Left forelimb (tissue), 1 donor: Measurements from ENCODE around the gene PANK3.
"Not testable (repeated sequence)": the region's sequence is repeated elsewhere in the genome, so short reads cannot be mapped to it uniquely, and the experiment has no call there.

ENCODE experiments used
- DNase-seq: peaks from one replicate; pipeline ENCODE4 v3.0.0-alpha.2; 2018; ENCODE audit warnings: low spot score

PANK3 gene

GRCh38 chr5:168552146-168552545, 27.0 kb downstream of the PANK3 start:
- no peak for DNase-seq

- no peak for DNase-seq
Observed at GRCh38 chr5:168550656-168551055, 28.5 kb downstream of the PANK3 start.

DNA sequence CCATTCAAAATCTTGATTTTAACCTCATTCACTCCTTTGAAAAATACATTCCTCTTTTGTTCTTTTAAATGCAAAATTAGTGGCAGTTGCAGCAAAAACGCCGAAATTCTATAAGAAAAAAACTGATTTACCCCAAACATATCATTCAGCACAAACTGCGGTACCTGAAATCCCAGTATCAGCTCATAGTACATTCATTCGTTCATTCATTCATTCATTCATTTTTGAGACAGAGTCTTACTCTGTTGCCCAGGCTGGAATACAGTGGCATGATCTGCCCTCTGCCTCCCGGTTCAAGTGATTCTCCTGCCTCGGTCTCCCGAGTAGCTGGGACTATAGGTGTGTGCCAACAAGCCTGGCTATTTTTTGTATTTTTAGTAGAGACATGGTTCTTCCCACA, 29.6 kb downstream of the PANK3 start:
- no peak for DNase-seq

- DNase-seq = no peak
Observed at GRCh38 chr5:168537176-168537575, 42.0 kb downstream of the PANK3 start.

DNA sequence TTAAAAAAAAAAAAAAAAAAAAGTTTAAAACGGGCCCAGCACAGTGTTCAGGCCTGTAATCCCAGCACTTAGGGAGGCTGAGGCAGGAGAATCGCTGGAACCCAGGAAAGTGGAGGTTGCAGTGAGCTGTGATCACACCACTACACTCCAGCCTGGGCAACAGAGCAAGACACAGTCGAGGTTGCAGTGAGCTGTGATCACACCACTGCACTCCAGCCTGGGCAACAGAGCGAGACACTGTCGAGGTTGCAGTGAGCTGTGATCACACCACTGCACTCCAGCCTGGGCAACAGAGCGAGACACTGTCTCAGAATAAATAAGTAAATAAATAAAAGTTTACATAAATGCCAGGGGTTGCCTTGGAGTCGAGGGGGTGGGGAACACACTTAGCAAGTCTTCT, 44.8 kb downstream of the PANK3 start:
- DNase-seq = not testable (repeated sequence)

DNA sequence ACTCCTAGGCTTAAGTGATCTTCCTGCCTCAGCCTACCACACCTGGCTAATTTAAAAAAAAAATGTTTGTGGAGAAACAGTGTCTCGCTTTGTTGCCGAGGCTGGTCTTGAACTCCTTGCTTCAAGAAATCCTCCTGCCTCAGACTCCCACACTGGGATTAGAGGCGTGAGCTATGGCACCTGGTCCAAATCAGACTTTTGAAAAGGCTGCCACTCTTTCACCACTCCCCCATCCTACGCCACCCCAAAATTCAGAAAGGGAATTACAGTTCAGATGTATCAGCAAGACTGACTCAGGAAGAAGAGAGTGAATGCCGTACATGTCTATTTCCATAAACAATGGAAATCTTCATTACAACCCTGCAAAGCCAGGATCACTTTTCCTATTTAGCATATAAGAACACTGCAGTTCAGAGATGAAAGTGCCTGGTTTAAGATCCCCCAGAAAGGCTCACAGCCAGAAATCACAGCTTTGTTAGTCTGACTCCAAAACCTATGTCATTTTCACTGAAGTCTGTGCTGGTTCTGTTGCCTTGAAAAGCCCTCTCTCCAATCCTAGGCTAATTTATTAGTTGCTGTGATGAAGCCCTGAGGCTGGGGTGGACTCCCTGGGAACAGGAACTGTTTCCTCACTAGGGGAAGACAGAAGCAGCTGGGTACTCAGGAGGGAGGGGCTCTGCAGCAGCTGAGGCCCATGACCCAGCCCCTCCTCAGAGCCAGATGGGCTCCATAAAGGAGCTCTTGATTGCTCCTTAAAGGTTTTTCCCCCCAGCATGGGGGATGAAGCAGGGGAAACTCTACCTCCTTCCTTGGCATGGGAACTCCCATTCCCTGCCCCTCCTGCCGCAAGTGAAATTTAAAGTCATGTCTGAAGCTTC, 46.9 kb downstream of the PANK3 start:
- no peak for DNase-seq

- DNase-seq = no peak
Observed at GRCh38 chr5:168531191-168531590, 48.0 kb downstream of the PANK3 start.

DNA sequence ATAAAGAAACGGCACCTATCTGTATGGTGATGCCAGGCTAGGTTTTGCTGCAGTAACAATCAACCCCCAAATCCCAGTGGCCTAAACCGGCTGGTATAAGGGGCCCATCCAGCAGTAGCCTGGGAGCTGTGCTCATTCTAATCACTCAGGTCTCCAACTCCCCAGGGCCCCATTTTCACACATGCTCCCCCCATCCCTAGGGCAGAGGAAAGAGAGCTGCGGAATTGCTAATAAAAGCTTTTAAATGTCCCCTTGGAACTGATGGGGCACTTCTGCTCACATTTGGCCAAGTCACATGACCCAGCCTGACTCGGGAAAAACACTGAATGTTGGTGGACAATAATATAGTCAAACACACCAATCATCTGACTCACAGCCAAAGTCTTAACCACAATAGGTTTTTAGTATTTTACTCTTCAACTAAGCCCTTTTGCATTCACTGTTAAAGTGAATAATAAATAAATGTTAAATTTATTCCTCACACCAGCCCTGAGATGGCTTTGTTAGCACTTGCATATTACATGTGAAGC, 48.5 kb downstream of the PANK3 start:
- no peak for DNase-seq

DNA sequence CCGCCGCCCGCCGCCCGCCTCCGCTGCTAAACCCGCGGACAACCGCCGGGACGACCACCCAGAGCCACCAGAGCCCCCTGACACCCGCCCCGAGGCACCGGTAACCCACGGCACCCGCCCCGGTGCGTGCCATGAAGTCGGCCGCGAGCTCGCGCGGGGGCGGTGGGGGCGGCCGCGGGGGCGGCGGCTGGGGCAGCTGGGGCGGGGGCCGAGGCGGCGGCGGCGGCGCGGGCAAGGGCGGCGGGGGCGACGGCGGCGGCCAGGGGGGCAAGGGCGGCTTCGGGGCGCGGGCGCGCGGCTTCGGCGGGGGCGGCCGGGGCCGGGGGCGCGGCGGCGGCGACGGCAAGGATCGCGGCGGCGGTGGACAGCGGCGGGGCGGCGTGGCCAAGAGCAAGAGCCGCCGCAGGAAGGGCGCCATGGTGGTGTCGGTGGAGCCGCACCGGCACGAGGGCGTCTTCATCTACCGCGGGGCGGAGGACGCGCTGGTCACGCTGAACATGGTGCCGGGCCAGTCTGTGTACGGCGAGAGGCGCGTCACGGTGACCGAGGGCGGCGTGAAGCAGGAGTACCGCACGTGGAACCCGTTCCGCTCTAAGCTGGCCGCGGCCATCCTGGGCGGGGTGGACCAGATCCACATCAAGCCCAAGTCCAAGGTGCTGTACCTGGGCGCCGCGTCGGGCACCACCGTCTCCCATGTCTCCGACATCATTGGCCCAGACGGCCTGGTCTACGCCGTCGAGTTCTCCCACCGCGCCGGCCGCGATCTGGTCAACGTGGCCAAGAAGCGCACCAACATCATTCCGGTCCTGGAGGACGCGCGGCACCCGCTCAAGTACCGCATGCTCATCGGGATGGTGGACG, 49.6 kb downstream of the PANK3 start:
- DNase-seq = no peak

- DNase-seq = no peak
Observed at GRCh38 chr5:168528521-168529373, 50.4 kb downstream of the PANK3 start, which contains the start of gene FBLL1. Gene FBLL1, plus strand, starts transcription at chr5:168529305. Its CDS starts 200 bp downstream, at chr5:168529505.

GRCh38 chr5:168527756-168528295, 51.3 kb downstream of the PANK3 start:
- DNase-seq = no peak

- DNase-seq = no peak
Observed at GRCh38 chr5:168525856-168526255, 53.3 kb downstream of the PANK3 start.

DNA sequence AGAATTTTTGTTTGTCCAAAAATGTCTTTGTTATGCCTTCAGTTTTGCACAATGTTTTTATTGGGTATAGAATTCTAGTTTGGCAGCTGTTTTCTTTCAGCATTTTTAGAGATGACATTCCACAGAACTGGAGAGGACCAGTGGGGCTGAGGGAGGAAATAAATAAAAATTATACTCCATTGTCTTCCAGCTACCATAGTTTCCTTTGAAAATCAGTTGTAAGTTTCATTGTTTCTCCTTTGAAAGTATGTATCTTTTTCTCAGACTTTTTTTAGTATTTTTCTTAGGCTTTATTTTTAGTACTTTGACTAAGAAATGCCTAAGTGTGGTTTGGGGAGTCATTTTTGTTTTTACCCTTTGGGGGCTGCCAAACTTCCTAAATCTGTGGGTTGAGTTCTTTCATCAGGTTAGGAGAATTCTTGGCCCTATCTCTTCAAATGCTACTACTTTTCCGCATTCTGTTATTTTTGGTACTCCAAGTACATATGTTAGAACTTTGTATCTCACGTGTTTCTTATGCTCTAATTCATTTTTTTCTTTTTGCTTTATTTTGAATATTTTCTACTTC, 65.2 kb downstream of the PANK3 start:
- no peak for DNase-seq

GRCh38 chr5:168502563-168503237, 76.5 kb downstream of the PANK3 start:
- no peak for DNase-seq
